H9 (cell line): Measurements from ENCODE around the gene RASA4. TPM values are rescaled to one million over a fixed set of nuclear protein-coding genes. Genes with fewer than 3 reads are reported as not detected.
"Not testable (repeated sequence)": the region's sequence is repeated elsewhere in the genome, so short reads cannot be mapped to it uniquely, and the experiment has no call there.

ENCODE experiments used
- DNase-seq: peaks from one replicate; pipeline ENCODE4 v3.0.0-alpha.2; 2017
- H2AFZ ChIP-seq: one replicate; pipeline ENCODE4 v1.6.1; 2013; ENCODE audit warnings: mild to moderate bottlenecking, low read length, control low read depth, moderate library complexity
- H2AK5ac ChIP-seq: 2 replicates; pipeline ENCODE4 v1.6.1; 2013; ENCODE audit warnings: low read length, control low read depth, mixed read lengths; ENCODE audit not compliant: insufficient read length
- H2BK120ac ChIP-seq: one replicate; pipeline ENCODE4 v1.6.1; 2013; ENCODE audit warnings: low read depth, mild to moderate bottlenecking, low read length, control low read depth, inconsistent platforms; ENCODE audit not compliant: poor library complexity, severe bottlenecking
- H2BK12ac ChIP-seq: 2 replicates; pipeline ENCODE4 v1.6.1; 2013; ENCODE audit warnings: low read length, control low read depth, mixed read lengths, low read depth; ENCODE audit not compliant: insufficient read length
- H2BK15ac ChIP-seq: 2 replicates; pipeline ENCODE4 v1.6.1; 2013; ENCODE audit warnings: low read depth, low read length, control low read depth
- H2BK20ac ChIP-seq: one replicate; pipeline ENCODE4 v1.6.1; 2013; ENCODE audit warnings: low read depth, mild to moderate bottlenecking, low read length, control low read depth, inconsistent platforms; ENCODE audit not compliant: poor library complexity, severe bottlenecking
- H2BK5ac ChIP-seq: 2 replicates; pipeline ENCODE4 v1.6.1; 2013; ENCODE audit warnings: low read length, control low read depth, mixed read lengths; ENCODE audit not compliant: insufficient read length
- H3K14ac ChIP-seq: 2 replicates; pipeline ENCODE4 v1.6.1; 2013; ENCODE audit warnings: low read length, control low read depth; ENCODE audit not compliant: insufficient read depth
- H3K18ac ChIP-seq: 2 replicates; pipeline ENCODE4 v1.6.1; 2013; ENCODE audit warnings: low read depth, mild to moderate bottlenecking, mixed read lengths, low read length, control low read depth; ENCODE audit not compliant: insufficient read length
- H3K23ac ChIP-seq: 2 replicates; pipeline ENCODE4 v1.6.1; 2013; ENCODE audit warnings: low read length, control low read depth, mixed read lengths, low read depth; ENCODE audit not compliant: insufficient read length
- H3K23me2 ChIP-seq: 2 replicates; pipeline ENCODE4 v1.6.1; 2013; ENCODE audit warnings: low read depth, mild to moderate bottlenecking, mixed read lengths, low read length, control low read depth; ENCODE audit not compliant: insufficient read length, poor library complexity, severe bottlenecking
- H3K27ac ChIP-seq: 2 replicates; pipeline ENCODE4 v1.5.1; 2013; ENCODE audit warnings: low read length, control low read depth, mixed read lengths, low read depth; ENCODE audit not compliant: insufficient read length
- H3K27me3 ChIP-seq: 2 replicates; pipeline ENCODE4 v1.6.1; 2013; ENCODE audit warnings: low read length, control low read depth, inconsistent platforms; ENCODE audit not compliant: insufficient read depth
- H3K4ac ChIP-seq: 2 replicates; pipeline ENCODE4 v1.6.1; 2013; ENCODE audit warnings: low read depth, mild to moderate bottlenecking, control low read depth, inconsistent platforms, low read length, moderate library complexity
- H3K4me1 ChIP-seq: 2 replicates; pipeline ENCODE4 v1.6.1; 2013; ENCODE audit warnings: low read length, control low read depth, inconsistent platforms; ENCODE audit not compliant: insufficient read depth
- H3K4me2 ChIP-seq: 2 replicates; pipeline ENCODE4 v1.6.1; 2013; ENCODE audit warnings: low read length, control low read depth, mixed read lengths; ENCODE audit not compliant: insufficient read length, insufficient read depth
- H3K56ac ChIP-seq: 2 replicates; pipeline ENCODE4 v1.6.1; 2013; ENCODE audit warnings: low read depth, mild to moderate bottlenecking, mixed read lengths, low read length, control low read depth; ENCODE audit not compliant: insufficient read length
- H3K79me1 ChIP-seq: 2 replicates; pipeline ENCODE4 v1.6.1; 2013; ENCODE audit warnings: low read depth, mild to moderate bottlenecking, moderate library complexity, low read length, control low read depth, inconsistent platforms; ENCODE audit not compliant: insufficient read depth, poor library complexity, severe bottlenecking
- H3K79me2 ChIP-seq: 2 replicates; pipeline ENCODE4 v1.6.1; 2013; ENCODE audit warnings: low read length, control low read depth, inconsistent platforms; ENCODE audit not compliant: insufficient read depth
- H3K9ac ChIP-seq: 2 replicates; pipeline ENCODE4 v1.6.1; 2013; ENCODE audit warnings: low read length, control low read depth, mixed read lengths; ENCODE audit not compliant: insufficient read length; ENCODE audit errors: extremely low read depth
- H3K9me3 ChIP-seq: one replicate; pipeline ENCODE4 v1.6.1; 2013; ENCODE audit warnings: low read depth, low read length, inconsistent platforms; ENCODE audit not compliant: control insufficient read depth
- H3T11ph ChIP-seq: one replicate; pipeline ENCODE4 v1.6.1; 2013; ENCODE audit warnings: mild to moderate bottlenecking, low read length, control low read depth, inconsistent platforms
- H4K20me1 ChIP-seq: one replicate; pipeline ENCODE4 v1.6.1; 2013; ENCODE audit not compliant: control insufficient read depth, insufficient read length, insufficient read depth
- H4K5ac ChIP-seq: 2 replicates; pipeline ENCODE4 v1.6.1; 2013; ENCODE audit warnings: low read depth, mild to moderate bottlenecking, mixed read lengths, low read length, control low read depth; ENCODE audit not compliant: insufficient read length
- H4K8ac ChIP-seq: replicated peaks from 2 replicates; pipeline ENCODE4 v1.6.1; 2013; ENCODE audit warnings: low read length, control low read depth, mixed read lengths, low read depth; ENCODE audit not compliant: insufficient read length
- H4K91ac ChIP-seq: 2 replicates; pipeline ENCODE4 v1.6.1; 2013; ENCODE audit warnings: low read depth, mild to moderate bottlenecking, moderate library complexity, mixed read lengths, low read length, control low read depth; ENCODE audit not compliant: insufficient read length
- H3K27ac Mint-ChIP-seq, 3 experiments: 2 replicates in 2 of 3; 3 replicates in 1 of 3; pipeline ENCODE4 v1.8.0; 2020 to 2021; ENCODE audit warnings: mixed read lengths in 3 of 3, mild to moderate bottlenecking in 1 of 3, moderate library complexity in 1 of 3
- H3K27me3 Mint-ChIP-seq: 2 replicates; pipeline ENCODE4 v1.8.0; 2021; ENCODE audit warnings: low read depth, mild to moderate bottlenecking, moderate library complexity, mixed read lengths
- H3K36me3 Mint-ChIP-seq, 3 experiments: 2 replicates in 2 of 3; 3 replicates in 1 of 3; pipeline ENCODE4 v1.8.0; 2020 to 2021; ENCODE audit warnings: low read depth in 3 of 3, mixed read lengths in 3 of 3; ENCODE audit not compliant: insufficient read depth in 1 of 3
- H3K4me1 Mint-ChIP-seq, 2 experiments: 2 replicates each; pipeline ENCODE4 v1.8.0; 2020; ENCODE audit warnings: mixed read lengths in 2 of 2
- H3K4me3 Mint-ChIP-seq, 2 experiments: 2 replicates in 1 of 2; 3 replicates in 1 of 2; pipeline ENCODE4 v1.8.0; 2020 to 2021; ENCODE audit warnings: mild to moderate bottlenecking in 2 of 2, mixed read lengths in 2 of 2, moderate library complexity in 1 of 2
- H3K9me3 Mint-ChIP-seq, 2 experiments: 2 replicates in 1 of 2; 3 replicates in 1 of 2; pipeline ENCODE4 v1.8.0; 2020; ENCODE audit warnings: mild to moderate bottlenecking in 2 of 2, mixed read lengths in 2 of 2, moderate library complexity in 1 of 2
- WGBS: extraction: QIAGEN DNeasy Blood & Tissue Kit; methylation state at CpG from one replicate; pipeline ENCODE4 v1.1.7; 2013; ENCODE audit warnings: missing lambda C conversion rate, low lambda C conversion rate, mixed read lengths; ENCODE audit not compliant: insufficient read length; ENCODE audit errors: extremely low coverage; 5-methylcytosine and 5-hydroxymethylcytosine counted together
- total RNA-seq: library from RNA; stranded (reverse); gene quantifications from 2 replicates; pipeline ENCODE4 v1.2.1, GENCODE V29; 2021

Gene RASA4
- total RNA-seq, 1 experiment from 2014 or later: 10.0 TPM

DNA sequence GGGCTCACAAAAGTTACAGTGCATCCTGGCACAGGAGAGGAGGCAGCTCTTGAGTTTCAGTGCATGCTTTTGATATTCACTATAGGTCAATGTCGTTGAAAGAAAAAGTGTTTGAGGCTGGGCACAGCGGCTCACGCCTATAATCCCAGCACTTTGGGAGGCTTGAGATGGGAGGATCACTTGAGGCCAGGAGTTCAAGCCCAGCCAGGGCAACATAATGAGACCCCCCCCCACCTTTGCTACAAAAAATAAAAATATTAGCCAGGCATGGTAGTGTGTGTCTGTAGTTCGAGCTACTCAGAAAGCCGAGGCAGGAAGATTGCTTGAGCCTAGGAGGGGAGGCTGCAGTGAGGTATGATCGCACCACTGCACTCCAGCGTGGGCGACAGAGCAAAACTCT is 1.6 kb upstream of the RASA4 start:
- H3K4me3 Mint-ChIP-seq, H3K18ac ChIP-seq, H3K36me3 Mint-ChIP-seq, H2BK120ac ChIP-seq, H3K27ac ChIP-seq, H3K56ac ChIP-seq, H4K8ac ChIP-seq, H2BK12ac ChIP-seq, H3K9me3 Mint-ChIP-seq, H4K5ac ChIP-seq, H3K27ac Mint-ChIP-seq, H3K4me2 ChIP-seq, DNase-seq, H4K91ac ChIP-seq, H3K27me3 Mint-ChIP-seq, H3K14ac ChIP-seq, H2BK5ac ChIP-seq, H3K4me1 Mint-ChIP-seq, H3K9me3 ChIP-seq, H2BK20ac ChIP-seq, H3K23ac ChIP-seq, H2AFZ ChIP-seq, H3K23me2 ChIP-seq, H4K20me1 ChIP-seq, H3T11ph ChIP-seq, H3K4ac ChIP-seq, H2AK5ac ChIP-seq, H3K79me1 ChIP-seq, H3K9ac ChIP-seq, H3K4me1 ChIP-seq, H3K27me3 ChIP-seq, H2BK15ac ChIP-seq, H3K79me2 ChIP-seq: not testable (repeated sequence)
- no CpG with 5 or more reads among the region's 8 CpGs for WGBS

DNA sequence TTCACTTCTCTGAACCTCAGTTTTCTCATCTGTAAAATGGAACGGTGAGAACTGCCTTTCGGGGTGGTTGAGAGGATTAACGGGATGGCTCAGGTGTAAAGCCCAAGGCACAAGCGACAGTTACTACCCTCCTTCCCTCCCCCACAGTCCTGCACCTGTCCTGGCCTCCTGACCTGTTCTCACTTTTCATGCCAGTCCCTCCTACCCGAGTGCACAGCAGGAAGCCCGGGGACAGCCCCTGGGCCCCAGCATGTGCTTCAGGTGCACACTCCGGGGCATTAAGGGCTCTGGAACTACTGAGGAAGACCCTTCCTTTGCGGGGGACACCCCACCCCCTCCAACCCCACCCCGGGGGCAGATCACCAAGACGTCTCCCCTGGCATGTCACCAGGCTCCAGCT is 626 bp downstream of the RASA4 start:
- not testable (repeated sequence) for H3K4ac ChIP-seq, H2BK12ac ChIP-seq, H3K4me1 ChIP-seq, H3K79me2 ChIP-seq, H4K91ac ChIP-seq, H3K18ac ChIP-seq, H2AK5ac ChIP-seq, H2BK5ac ChIP-seq, H2BK120ac ChIP-seq, H3K14ac ChIP-seq, H3K23me2 ChIP-seq, H4K20me1 ChIP-seq, H3K27me3 ChIP-seq, H3K4me2 ChIP-seq, H3K27ac Mint-ChIP-seq, H3K56ac ChIP-seq, H4K8ac ChIP-seq, DNase-seq, H3K9me3 Mint-ChIP-seq, H4K5ac ChIP-seq, H3K27ac ChIP-seq, H3K4me1 Mint-ChIP-seq, H3K9me3 ChIP-seq, H3K23ac ChIP-seq, H3K79me1 ChIP-seq, H3T11ph ChIP-seq, H2BK15ac ChIP-seq, H3K36me3 Mint-ChIP-seq, H2AFZ ChIP-seq, H3K4me3 Mint-ChIP-seq, H3K27me3 Mint-ChIP-seq, H3K9ac ChIP-seq, H2BK20ac ChIP-seq
- no CpG with 5 or more reads among the region's 10 CpGs for WGBS
